Stimulated activated CD8-positive, alpha-beta memory T cell treated with anti-CD3 and anti-CD28 coated beads, Interleukin-4, amount 100 ng/mL, for 48 hours (primary cell): ENCODE measurements around the gene PPP1R26.
"Not testable (repeated sequence)": the region's sequence is repeated elsewhere in the genome, so short reads cannot be mapped to it uniquely, and the experiment has no call there.

Source experiments
- DNase-seq: peaks from one replicate; pipeline ENCODE4 v3.0.0-alpha.2; 2020

The PPP1R26 gene

DNA sequence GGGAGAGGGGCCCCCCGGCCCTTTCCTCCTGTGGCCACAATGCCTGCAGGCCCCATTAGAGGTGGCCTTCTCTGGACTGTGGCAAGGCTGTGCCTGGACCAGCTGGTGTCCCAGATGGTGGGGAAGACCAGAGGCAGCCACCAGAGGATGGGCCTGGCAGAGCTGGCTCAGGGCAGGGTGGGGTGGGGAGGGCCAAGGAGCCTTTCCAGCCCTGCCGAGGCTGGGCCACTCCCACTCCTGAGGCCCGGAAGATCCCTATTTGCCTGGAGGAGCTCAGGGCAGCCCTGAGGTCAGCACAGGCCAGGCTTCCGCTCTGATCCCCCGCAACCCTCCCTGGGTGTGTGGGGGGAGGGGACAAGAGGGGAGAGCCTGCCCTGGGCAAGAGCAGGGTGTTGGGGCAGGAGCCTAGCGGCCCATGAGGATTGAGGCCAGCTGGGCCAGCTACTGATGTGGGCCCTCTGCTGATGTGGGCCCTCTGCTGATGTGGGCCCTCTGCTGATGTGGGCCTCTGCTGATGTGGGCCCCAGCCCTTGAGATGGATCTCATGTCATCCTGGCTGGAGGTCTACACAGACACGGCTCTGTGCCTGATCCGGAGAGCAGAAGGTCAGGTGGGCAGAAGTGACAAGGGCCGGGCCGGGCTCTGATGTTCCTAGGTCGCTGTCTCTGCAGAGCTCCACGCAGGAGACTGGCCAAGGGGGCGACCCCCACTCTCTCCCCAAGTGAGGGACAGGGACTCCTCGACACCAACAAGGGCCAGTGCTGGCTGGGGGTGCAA, 26.9 kb downstream of the PPP1R26 start:
- DNase-seq: no peak

DNA sequence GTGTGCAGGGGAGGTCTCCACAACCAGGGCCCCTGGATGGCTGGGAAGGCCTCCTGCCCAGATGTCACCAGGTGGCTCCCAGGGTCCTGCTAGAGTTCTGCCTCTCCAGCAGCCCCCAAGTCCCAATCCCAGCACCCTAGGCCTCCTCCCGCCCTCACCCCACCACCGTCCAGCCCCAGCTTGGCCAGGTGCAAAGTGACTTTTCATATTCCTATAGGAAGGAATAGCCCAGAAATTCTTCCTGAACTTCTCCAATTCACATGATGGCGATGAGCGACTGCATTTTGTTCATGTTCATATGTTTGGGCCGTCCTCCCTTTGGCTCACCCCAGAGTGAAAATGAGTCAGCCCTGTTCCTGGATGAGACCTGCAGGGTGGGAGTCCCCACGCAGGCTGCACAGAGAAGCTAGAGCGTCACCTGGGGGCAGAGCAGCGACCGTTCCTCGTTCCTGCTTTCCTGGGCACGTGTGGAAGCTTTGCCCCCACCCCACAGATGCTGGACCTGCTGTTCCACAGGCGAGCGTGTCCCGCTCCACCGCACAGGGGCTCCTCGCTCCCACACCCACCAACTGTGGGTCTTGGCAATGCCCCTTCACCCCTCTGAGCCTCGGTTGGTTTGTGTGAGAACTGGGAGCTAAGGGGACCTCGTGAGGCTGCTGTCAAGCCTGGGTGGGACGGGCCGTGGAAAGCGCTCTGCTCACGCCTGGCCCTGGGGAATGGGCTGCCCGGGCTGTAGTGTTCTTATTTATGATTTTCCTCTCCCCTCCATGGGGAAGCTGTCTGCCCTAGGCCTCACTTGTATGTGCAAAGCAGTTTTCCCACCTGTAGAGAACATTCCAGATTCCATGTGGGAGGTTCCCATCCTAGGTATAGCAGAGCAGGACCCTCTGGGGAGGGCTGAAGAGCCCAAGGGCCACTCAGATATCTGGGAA, 27.8 kb downstream of the PPP1R26 start:
- DNase-seq: no peak

DNA sequence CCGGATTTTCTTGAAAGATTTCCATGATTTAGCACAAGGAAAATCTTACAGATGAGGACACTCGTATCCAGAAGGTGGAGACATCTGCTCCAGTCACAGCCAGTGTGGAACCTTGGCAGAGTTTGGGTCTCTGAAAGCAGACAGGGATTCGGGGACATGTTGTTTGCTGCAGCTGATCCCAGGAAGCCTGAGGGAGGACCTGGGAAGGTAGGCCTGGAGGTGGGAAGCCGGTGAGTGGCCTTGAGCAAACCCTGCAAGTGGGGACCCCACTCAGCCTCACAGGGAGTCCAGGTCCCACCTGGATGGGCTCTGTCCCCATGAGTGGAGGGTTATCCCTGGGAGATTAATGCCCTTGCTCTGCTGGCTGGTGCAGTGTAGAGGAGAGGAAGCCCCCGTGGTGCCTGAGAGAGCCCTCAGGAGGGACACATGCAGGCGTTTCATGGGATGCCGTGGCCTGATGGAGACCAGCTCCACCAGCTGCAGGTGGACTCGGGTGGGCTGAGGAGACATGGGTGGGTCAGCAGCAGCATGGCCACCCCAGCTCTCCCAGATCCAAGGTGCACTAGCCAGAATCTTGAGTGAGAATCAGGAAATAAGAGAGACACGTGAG, 28.7 kb downstream of the PPP1R26 start:
- DNase-seq: no peak

DNA sequence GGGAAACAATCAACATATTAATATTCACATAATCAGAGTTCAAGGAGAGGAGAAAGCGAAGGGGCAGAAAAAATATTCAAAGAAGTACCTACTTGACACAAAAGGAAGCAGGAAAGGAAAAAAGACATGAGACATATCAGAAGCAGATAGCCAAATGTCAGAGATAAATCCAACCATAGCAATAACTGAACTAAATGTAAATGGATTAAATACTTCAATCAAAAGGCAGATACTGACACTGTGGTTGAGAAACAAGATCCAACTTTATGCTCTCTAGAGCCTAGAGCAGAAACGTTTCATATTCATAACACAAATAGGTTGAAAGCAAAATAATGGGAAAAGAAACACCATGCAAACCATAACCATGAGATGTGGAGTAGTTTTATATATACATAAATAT, 29.9 kb downstream of the PPP1R26 start:
- DNase-seq: no peak

DNA sequence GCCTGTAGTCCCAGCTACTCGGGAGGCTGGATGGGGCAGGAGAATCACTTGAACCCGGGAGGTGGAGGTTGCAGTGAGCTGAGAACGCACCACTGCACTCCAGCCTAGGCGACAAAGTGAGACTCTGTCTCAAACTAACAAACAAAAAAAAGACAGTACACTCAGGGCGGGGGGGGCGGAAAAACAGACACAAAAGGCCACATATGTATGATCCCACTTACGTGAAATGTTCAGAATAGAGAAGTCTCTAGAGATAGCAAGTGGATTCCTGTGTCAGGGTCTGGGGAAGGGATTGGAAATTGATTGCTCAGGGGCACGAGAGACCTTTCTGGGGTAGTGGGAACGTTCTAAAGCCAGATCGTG, 32.6 kb downstream of the PPP1R26 start:
- DNase-seq: no peak

DNA sequence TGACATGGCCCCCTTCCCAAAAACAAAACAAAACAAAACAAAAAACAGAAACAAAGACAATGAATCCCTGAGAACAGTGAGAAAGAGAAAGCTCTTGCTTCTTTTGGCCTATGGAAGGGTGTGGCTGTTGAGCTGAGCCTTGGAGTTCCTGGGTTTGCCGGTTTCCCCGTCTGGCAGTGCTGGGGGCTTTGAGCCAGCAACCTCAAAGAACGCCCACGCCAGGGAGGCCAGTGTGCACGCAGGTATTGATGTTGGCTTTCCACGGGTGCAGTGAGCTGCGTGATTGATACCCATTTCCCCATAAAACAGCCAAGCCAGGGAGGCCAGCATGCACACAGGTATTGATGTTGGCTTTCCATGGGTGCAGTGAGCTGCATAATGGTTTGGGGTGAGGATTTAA, 33.3 kb downstream of the PPP1R26 start:
- DNase-seq: no peak

DNA sequence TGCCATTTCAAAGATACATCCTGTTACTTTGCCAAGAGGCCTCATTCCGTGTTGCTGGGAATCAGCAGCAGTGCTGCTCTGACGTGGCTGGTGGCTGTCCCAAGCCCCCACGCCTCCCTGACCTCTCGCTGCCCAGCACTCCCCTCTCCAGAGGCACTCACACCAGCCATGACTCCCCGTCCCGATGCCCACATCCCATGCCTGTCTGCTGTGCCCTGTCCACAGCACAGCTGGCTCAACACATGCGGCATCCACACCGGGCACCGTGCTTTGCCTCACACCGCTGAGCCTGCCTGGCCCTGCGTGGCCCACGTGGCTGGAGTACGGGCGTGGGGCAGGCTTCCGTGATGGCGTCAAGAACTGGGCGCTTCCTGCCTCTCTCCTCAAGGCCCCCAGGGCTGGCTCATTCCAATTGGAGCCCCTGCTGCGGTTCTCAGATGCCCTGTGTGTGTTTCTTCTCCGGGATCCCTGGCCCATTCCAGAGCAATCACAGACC, 33.8 kb downstream of the PPP1R26 start:
- no peak for DNase-seq

DNA sequence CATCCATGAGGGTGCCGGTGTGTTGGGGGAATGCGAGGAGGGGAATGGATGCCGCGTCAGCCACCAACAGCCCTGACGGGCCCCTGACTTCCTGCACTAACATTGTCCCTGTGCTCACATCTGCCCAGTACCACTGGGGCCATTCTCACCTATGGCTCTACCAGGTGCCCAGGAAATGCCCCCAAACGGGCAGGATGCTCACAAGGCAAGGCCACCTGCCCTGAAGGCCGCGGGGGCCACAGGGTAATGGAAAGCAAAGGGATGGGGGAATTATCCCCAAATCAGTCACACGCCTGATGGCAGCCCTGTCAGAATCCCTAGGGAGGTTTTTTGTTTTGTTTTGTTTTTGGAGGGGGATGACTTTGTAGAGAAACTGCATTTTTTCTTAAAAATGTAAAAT, 34.3 kb downstream of the PPP1R26 start:
- not testable (repeated sequence) for DNase-seq

DNA sequence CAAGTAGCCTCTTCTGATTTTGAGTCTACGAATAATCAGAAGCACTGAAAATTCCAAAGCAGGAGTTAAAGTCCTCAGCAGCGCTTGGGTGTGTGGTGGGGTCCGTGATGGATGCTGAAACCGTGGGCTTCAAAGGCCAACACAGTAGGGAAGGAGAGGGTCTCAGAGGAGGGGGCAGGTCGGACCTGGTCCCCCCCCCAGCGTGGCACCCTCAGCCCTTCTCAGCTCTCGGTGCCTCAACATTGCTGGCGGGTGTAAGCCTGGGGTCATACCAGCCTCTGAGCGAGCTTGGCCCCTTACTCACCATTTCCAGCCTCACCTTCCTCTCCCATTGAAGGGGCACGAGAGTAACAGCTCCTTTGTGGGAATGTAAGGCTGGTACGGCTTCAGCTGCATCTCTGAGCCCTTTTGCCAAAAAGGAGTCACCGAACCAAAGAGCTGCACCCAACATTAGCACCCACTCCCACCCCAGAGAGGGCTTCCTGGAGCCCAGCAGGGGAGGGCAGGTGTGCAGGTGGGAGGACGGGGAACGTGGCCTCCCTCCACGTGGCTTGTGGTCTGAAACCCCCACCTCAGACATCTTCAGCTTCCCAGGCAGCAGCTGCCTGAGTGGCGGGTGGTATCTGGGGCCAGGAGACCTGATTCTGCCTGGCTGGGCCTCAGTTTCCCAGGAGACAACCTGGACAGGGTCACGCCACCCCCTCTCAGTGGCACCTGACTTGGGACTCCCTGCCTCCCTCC, 34.9 kb downstream of the PPP1R26 start:
- DNase-seq: no peak

DNA sequence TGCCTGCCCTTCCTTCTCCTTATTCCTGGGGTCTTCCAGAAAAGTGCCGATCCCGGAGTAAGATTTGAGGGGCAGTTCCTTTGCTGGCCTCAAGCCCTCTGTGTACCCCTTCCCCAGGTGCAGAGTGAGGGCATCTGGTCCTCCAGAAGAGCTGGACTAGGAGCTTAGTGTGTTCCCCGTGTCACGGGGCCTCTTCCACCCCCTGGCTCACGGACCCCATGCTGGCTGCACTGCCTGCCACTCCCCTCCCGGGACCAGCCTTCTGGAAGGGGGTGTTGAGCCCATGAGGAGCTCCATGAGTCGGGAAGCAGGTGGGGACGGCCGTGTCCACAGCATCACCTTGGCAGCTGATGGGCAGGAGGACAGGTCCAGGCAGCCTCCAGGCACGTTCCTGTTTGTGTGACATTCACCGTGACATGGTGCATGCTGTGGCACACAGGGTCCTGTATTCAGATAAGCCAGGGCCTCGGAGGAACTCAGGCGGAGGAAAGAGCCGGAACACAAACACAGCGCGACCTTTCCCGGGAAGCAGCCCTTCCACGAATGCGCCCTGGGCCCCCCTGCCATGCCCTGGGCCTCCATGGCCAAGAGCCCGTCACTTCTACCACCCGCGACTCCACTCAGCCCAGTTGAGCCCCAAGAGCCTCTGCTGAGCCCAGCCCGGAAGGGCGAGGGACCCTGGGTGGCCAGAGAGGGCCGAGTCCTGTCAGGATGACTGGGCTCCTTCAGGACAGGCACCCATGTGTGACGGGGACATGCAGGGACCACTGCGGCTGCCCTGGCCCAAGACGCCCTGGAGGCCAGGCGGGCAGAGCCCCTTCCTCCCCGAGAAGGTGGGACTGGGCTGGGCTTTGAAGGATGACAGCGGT, 35.7 kb downstream of the PPP1R26 start:
- DNase-seq: no peak

DNA sequence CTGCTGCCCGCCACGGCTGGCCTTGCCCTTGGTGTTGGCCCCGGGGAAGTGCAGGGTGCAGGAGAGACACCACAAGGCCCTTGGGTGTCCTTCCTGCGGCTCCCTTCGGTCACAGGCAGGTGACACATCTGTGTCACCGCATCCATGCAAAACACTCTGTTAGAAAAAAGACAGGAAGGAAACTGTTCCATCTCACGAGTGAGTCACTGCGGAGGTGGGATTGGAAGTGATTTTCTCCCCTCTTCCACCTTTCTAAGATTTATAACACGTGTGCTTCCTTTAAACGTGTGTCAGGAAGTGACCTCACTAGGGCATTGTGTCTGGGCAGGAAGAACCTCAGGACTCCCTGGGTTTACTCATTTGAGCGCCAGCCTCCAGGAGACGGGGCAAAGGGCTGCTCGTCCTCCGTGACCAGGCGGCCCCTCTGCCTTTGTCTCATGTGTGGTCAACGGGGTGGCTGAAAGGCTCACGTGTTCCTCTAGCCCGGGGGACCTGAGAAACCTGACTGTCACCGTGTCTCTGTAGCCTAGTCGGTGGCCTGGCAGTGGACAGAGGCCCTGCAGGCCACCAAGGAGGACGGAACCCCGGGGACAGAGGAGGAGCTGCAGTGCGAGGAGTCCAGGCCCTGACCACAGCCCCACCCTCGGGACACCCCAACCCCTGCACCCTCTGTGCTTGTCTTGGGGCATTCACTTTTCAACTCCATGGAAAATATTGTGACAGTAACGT, 36.7 kb downstream of the PPP1R26 start:
- DNase-seq: peak; percentile 22

DNA sequence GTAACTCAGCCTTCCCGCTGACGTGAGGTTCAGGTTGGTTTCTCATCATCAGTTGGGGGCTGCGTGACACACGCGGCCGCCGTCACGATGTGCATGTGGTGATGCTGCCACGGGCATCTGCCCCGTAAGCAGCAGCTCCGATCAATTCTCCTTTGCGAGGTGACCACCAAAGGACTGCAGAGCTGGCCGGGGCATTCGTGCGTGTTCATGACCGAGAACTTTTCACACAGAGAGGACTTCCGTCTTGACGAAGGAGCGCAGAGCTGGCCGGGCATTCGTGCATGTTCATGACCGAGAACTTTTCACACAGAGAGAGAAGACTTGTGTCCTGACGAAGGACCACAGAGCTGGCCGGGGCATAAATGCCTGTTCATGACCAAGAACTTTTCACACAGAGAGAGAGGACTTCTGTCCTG, 37.8 kb downstream of the PPP1R26 start:
- no peak for DNase-seq

DNA sequence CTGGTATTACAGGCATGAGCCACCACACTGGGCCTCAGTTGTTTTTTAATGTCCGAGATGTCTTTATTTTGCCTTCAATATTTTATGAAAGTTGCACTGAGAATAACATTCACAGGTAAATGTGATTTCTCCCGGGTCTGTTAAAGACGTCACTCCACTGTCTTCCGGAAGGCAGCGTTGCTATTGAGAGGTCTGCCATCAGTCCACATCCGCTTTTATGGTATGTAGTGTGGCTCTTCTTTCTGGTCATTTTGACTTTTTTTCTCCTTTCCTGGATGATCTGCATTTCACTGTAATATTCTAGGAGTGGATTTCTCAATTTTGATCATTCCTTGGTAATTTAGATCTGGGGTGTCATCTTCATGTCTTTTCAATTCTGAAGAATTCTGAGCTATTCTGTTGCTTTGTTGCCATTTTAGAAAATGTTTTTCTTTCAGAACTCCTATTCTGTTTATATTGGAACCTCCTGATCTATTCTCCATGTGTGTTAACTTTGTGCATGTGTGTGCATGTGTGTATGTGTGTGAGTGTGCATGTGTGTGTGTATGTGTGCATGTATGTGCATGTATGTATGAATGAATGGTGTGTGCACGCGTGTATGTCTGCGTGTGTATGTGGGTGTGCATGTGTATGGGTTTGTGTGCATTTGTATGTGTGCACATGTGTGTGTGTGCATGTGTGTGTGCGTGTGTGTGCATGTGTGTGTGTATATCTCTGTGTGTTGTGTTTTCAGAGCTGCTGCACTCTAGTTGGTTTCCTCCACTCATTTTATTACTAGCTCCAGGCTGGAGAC, 39.8 kb downstream of the PPP1R26 start:
- no peak for DNase-seq

DNA sequence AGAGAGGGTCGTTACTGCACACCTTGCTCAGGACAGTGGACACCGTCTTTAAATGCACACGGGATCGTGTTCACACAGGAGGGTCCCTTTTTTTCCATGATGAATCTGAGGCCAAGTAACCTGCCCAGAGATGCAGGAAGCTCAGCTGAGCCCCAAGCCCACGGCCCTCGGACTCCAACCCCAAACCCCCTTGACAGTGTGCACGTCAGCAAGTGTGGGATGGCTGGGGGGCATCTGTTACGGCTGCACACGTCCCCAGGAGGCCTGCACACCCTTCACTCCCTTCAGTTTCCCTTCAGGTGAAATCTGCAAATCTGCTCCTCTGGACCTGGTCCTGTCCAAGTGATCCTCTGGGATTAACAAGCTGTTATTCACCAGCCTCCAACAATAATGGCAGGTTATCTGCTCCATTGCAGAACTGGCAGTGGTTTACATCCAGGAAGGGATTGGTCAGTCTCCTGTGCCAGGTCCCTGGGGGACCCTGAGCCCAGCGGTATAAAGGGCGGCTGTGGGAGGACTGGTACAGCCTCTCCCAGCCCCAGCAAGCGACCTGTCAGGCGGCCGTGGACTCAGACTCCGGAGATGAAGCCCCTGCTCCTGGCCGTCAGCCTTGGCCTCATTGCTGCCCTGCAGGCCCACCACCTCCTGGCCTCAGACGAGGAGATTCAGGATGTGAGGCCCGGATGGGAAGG, 41.5 kb downstream of the PPP1R26 start, which contains the start of gene LCN1:
Gene LCN1, plus strand, starts transcription at position 525 of the 692 bp plus-strand sequence. Its CDS starts 58 bp downstream, at position 583.
- no peak for DNase-seq

DNA sequence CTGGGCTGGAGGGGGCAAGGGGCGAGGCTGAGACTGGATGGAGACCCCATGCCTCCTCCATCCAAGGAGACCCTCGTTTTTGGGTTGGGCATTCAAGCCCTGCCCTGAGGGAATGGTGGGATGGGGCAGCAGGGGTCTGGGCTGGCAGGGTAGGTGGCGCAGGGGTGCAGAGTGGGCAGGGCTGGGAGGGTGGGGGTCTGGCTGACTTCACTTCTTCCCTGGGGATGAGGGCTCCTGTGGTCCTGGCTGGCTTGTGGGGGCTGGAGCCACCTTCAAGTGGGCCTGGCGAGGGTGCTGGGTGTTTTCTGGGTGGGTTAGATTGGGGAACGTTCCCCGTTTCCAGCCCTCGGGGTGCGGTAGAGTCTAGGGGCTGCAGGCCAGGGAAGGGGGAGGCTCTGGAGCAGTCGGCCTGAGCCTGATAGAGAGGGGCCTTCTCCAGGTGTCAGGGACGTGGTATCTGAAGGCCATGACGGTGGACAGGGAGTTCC, 42.1 kb downstream of the PPP1R26 start:
- DNase-seq: no peak

DNA sequence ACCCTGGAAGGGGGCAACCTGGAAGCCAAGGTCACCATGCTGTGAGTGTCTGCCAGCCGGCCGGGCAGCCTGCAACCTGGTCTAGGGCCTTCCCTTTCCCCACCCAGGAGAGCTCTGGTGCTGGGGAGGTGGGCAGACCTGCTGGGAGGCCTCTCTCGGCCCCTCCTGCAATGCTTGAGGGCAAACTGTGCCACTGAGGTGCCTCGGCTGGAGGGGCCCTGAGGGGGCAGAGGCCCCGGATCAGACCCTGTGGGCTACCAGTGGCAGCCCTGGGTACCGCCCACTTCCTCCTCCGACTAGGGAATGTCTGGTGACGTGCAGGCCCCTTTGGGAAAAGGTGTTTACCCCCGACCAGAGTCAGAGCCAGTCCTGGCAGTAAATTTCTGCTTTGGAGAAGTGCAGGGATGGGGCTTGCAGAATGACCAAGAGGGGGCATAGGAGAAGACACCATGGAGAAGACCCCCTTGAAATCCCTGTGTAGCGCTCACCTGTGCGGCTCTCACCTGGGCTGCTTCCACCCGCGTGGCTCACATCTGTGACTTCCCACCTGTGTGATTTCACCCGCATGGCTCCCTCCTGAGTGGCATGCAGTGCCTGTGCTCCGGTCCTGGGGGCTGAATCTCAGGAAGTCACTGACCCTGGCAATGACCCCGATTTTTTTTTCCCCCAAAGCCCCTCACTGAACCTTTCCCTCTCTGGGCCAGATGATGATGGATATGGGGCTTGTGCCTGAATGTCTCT, 42.7 kb downstream of the PPP1R26 start:
- peak; percentile 9 for DNase-seq

DNA sequence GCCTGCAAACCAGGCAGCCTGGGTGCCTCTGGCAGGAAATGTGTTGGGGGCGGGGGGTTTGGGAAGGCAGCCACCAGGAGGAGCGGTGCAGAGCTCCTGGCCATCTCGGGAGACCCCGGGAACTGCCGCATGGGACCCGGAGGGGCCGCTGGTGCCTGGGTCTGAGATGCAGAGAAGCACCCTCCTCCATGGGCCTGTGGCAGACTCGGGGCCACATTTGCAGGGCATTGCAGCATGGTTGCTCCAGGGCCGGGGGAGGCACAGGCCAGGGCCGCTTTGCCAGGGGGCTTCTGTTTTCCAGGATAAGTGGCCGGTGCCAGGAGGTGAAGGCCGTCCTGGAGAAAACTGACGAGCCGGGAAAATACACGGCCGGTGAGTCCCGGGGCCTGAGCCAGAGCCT, 43.3 kb downstream of the PPP1R26 start:
- DNase-seq: peak; percentile 14

DNA sequence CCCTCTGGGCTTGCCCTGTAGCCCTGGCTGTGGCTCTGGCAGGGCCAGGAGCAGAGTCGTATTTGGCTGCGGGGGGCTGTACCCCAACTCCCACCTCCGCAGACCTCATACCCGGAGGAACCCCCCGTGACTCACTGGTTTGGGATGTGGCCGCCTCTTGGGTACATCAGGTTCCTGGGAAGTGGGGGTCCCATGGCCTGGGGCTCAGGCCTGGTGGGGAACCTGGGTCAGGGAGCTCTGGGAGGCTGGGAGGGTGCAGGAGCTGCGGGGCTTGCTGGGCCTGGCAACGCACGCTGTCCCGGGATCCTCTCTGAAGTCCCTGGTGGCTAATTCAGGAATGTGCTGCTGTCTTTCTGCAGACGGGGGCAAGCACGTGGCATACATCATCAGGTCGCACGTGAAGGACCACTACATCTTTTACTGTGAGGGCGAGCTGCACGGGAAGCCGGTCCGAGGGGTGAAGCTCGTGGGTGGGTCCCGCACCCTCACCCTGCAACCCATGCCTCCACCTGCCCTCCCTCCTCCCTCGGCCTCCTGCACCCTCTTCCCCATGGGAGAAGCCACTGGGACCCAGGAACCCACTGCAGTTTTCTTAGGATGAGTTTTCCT, 44.0 kb downstream of the PPP1R26 start:
- peak; percentile 7 for DNase-seq
